A549 treated with AZD2906 at 1 μM for 4 hours (cell line): Measurements from ENCODE around the gene ANO1. TPM values are rescaled to one million over a fixed set of nuclear protein-coding genes. Genes with fewer than 3 reads are reported as not detected.

Source experiments
- total RNA-seq: library from RNA; stranded (reverse); fragments of 200-300 nt; extraction: Qiagen RNA extraction; gene quantifications from 5 replicates; pipeline ENCODE4 v1.2.3, GENCODE V29; 2022

The ANO1 gene
- 2.6 to 3.7 TPM (median 3.0 TPM) in 5 replicates for total RNA-seq

GRCh38 chr11:70078095-70078780, at the start of gene ANO1:
Gene ANO1, plus strand, starts transcription at chr11:70078317. Its CDS starts 290 bp downstream, at chr11:70078607.

GRCh38 chr11:70202920-70203750, 125.0 kb downstream of the ANO1 start, which contains the start of gene FADD:
Gene FADD, plus strand, starts transcription at chr11:70203296. Its CDS starts 164 bp downstream, at chr11:70203460.

Other genes with a start within 250 kb of the ANO1 start
- gene FADD, start 125.0 kb downstream of the ANO1 start, total RNA-seq = 56.7 to 71.4 TPM (median 69.3 TPM) in 5 replicates
- 26.2 to 30.6 TPM (median 27.9 TPM) in 5 replicates for gene PPFIA1, start 192.4 kb downstream of the ANO1 start, total RNA-seq